ENCODE results near the gene PLPP4.

DNA sequence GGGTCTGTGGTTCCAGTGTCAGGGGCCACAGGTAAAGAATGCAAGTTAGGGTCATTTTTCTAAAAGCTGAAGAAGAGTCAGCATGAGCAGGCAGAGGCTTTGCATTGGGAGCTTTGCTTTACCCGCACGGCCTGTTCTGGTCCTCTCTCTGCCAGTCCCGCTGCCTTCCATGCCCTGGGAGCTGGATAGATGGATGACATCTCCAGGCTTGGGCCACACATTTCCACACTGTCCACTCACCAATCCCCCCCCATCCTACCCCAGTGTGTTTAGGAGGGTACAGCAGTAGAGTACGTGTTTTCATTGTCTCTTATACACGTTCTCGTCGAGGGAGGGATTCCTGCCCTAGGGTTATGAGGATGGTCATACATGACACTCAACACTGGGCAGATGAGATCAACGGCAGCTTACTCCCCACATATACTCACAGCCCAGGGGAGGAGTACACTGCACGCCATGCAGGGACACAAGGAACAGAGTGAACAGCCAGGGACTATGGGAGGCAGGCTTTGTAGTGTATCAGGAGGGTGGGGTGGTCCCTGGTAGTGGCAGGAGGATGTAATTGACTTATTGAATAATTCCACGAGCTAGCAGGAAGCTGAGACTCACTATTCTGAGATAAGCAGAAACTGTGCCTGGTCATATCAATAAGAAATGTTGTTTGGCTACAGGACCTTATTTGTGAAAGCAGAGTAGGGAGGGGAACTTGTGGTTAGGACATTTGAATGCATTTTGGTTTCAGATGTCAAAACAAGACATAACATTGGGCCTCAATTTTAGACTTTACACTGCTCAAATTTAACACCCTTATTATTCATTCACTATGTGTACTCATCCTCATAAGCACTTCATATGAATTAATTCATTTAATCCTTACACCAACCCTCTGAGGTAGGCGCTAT is 36.6 kb downstream of the PLPP4 start:
- TF ChIP-seq CTCF (IDR thresholded peaks at IDR 0.05) (no peak), ZFX (IDR thresholded peaks at IDR 0.05; ENCODE audit: borderline replicate concordance) (no peak)
